Breast epithelium (tissue), 4 donors: ENCODE results near the gene NUDT15. TPM values are rescaled to one million over a fixed set of nuclear protein-coding genes. Genes with fewer than 3 reads are reported as not detected.
A peak's percentile ranks its signal among the peaks of the same experiment; 100 is the strongest.

Experiments
- DNase-seq, 2 donors: peaks; one replicate each; pipeline ENCODE4 v3.0.0-alpha.2; 2019; ENCODE audit warnings: low spot score in 2 of 2
- H3K27ac ChIP-seq, 2 donors: fragments of 200-600 bp; sonication (generic) in 1 of 2; one replicate each; pipeline ENCODE4 v1.5.1; 2016 to 2019; ENCODE audit warnings: mild to moderate bottlenecking in 1 of 2
- H3K27me3 ChIP-seq, 2 donors: fragments of 200-600 bp; sonication (generic) in 1 of 2; one replicate each; pipeline versions ENCODE4 v1.5.1 to v1.6.0; 2017 to 2019; ENCODE audit warnings: control low read depth in 1 of 2, mild to moderate bottlenecking in 1 of 2
- H3K36me3 ChIP-seq: fragments of 200-600 bp; one replicate; pipeline ENCODE4 v1.5.1; 2019
- H3K4me1 ChIP-seq, 2 donors: fragments of 200-600 bp; sonication (generic); one replicate each; pipeline ENCODE4 v1.5.1; 2016 to 2019; ENCODE audit warnings: control low read depth in 1 of 2
- H3K4me3 ChIP-seq, 3 donors: fragments of 200-600 bp; sonication (generic); 1 replicate in 2 of 3; 2 replicates in 1 of 3; pipeline ENCODE4 v1.5.1; 2016 to 2019; ENCODE audit warnings: mild to moderate bottlenecking in 3 of 3, moderate library complexity in 2 of 3
- H3K9me3 ChIP-seq, 2 donors: fragments of 200-600 bp; sonication (generic) in 1 of 2; one replicate each; pipeline ENCODE4 v1.5.1; 2016 to 2019; ENCODE audit warnings: control low read depth in 1 of 2
- CTCF ChIP-seq, 3 donors: fragments of 450-650 bp; IDR thresholded peaks; one replicate each; pipeline ENCODE4 v1.5.1; 2016 to 2017; ENCODE audit warnings: antibody characterized with exemption in 3 of 3, mild to moderate bottlenecking in 3 of 3, moderate library complexity in 3 of 3
- POLR2A ChIP-seq: fragments of 450-650 bp; IDR thresholded peaks from one replicate; pipeline ENCODE4 v1.6.1; 2016; ENCODE audit warnings: antibody characterized with exemption, mild to moderate bottlenecking, moderate library complexity
- POLR2AphosphoS5 ChIP-seq, 3 donors: sonication (generic); formaldehyde crosslinking; IDR thresholded peaks; one replicate each; pipeline ENCODE4 v1.6.1; 2017; ENCODE audit warnings: antibody characterized with exemption in 3 of 3
- intact Hi-C: fragments of 100-400 bp; cut with DNase I; formaldehyde crosslinking; loops from one replicate; pipeline ENCODE4 v1.15.1; 2023; ENCODE audit warnings: low total_unique reads
- total RNA-seq, 3 donors: library from RNA; depleted of rRNA; stranded (reverse); fragments of >200 nt; gene quantifications; one replicate each; pipeline ENCODE4 v1.1.0, GENCODE V29; 2016

The NUDT15 gene
- total RNA-seq, 3 donors from 2014 or later = 8.0 to 12.1 (median 8.2) TPM

GRCh38 chr13:48019796-48020195 is 17.7 kb upstream of the NUDT15 start:
- no peaks in the 10 kb centered on the region for H3K4me1 ChIP-seq
- intact Hi-C loops = no loop called here
- no peak for TF ChIP-seq CTCF (IDR thresholded peaks at IDR 0.05)
- TF ChIP-seq POLR2AphosphoS5 (IDR thresholded peaks at IDR 0.05) = no peak
- TF ChIP-seq POLR2A = no peak
- H3K27ac ChIP-seq = no peak overlapping the region
- DNase-seq = no peak
- no peaks in the 10 kb centered on the region for H3K9me3 ChIP-seq
- no peak overlapping the region for H3K4me3 ChIP-seq
- no peaks in the 10 kb centered on the region for H3K27me3 ChIP-seq
- no peaks in the 10 kb centered on the region for H3K36me3 ChIP-seq

- Histone ChIP-seq H3K27ac (no peak overlapping the region), H3K4me3 (no peak overlapping the region), H3K36me3 (no peaks in the 10 kb centered on the region), H3K27me3 (no peaks in the 10 kb centered on the region), H3K4me1 (no peaks in the 10 kb centered on the region), H3K9me3 (no peaks in the 10 kb centered on the region)
- no peak for TF ChIP-seq POLR2AphosphoS5 (IDR thresholded peaks at IDR 0.05)
- no peak for TF ChIP-seq CTCF (IDR thresholded peaks at IDR 0.05)
- TF ChIP-seq POLR2A = no peak
- no peak for DNase-seq
- intact Hi-C loops = no loop called here
Measured at GRCh38 chr13:48028066-48028465, 9.5 kb upstream of the NUDT15 start.

- no peak for DNase-seq
- intact Hi-C loops = no loop called here
- Histone ChIP-seq H3K4me1 (no peaks in the 10 kb centered on the region), H3K4me3 (no peak overlapping the region), H3K36me3 (no peaks in the 10 kb centered on the region), H3K27ac (no peak overlapping the region), H3K27me3 (no peaks in the 10 kb centered on the region), H3K9me3 (no peaks in the 10 kb centered on the region)
- TF ChIP-seq CTCF (IDR thresholded peaks at IDR 0.05) (no peak), POLR2A (no peak), POLR2AphosphoS5 (IDR thresholded peaks at IDR 0.05) (no peak)
Measured at GRCh38 chr13:48029859-48030258, 7.7 kb upstream of the NUDT15 start.

- peak overlapping the region in 1 of 3 donors; percentile 68 for H3K4me3 ChIP-seq
- H3K27me3 ChIP-seq = no peaks in the 10 kb centered on the region
- no peaks in the 10 kb centered on the region for H3K36me3 ChIP-seq
- intact Hi-C loops = no loop called here
- no peaks in the 10 kb centered on the region for H3K9me3 ChIP-seq
- H3K4me1 ChIP-seq = no peaks in the 10 kb centered on the region
- no peak for DNase-seq
- TF ChIP-seq POLR2A = no peak
- no peak for TF ChIP-seq CTCF (IDR thresholded peaks at IDR 0.05)
- no peak for TF ChIP-seq POLR2AphosphoS5 (IDR thresholded peaks at IDR 0.05)
- peak overlapping the region in 1 of 2 donors; percentile 96 for H3K27ac ChIP-seq
Measured at GRCh38 chr13:48038761-48039160, 1.2 kb downstream of the NUDT15 start.

- Histone ChIP-seq H3K27ac (no peak overlapping the region), H3K36me3 (no peaks in the 10 kb centered on the region), H3K4me1 (no peaks in the 10 kb centered on the region), H3K27me3 (no peaks in the 10 kb centered on the region), H3K4me3 (no peak overlapping the region), H3K9me3 (no peaks in the 10 kb centered on the region)
- intact Hi-C loops = no loop called here
- DNase-seq = no peak
- TF ChIP-seq POLR2A = no peak
- no peak for TF ChIP-seq POLR2AphosphoS5 (IDR thresholded peaks at IDR 0.05)
- TF ChIP-seq CTCF (IDR thresholded peaks at IDR 0.05) = no peak
Measured at GRCh38 chr13:48040049-48040448, 2.5 kb downstream of the NUDT15 start.
